ENCODE data around the gene SETBP1.

Gene SETBP1

GRCh38 chr18:44742126-44742525 is 61.4 kb downstream of the SETBP1 start:
- intact Hi-C loops (cut with DNase I): no loop called here
- no peak for DNase-seq

- intact Hi-C loops (cut with DNase I): no loop called here
- peak in 26 of 42 donors; percentile 14 to 69 (median 40) for DNase-seq
Measured at GRCh38 chr18:44742718-44743311, 62.1 kb downstream of the SETBP1 start.

GRCh38 chr18:44743631-44744030 is 62.9 kb downstream of the SETBP1 start:
- intact Hi-C loops (cut with DNase I): no loop called here
- no peak for DNase-seq

- peak in 41 of 42 donors; percentile 14 to 77 (median 60) for DNase-seq
- intact Hi-C loops (cut with DNase I): no loop called here
Measured at GRCh38 chr18:44744161-44745121, 63.8 kb downstream of the SETBP1 start.

- intact Hi-C loops (cut with DNase I): no loop called here
Measured at GRCh38 chr18:44747157-44747556, 66.5 kb downstream of the SETBP1 start.

GRCh38 chr18:44748582-44748981 is 67.9 kb downstream of the SETBP1 start:
- intact Hi-C loops (cut with DNase I): no loop called here
- no peak for DNase-seq

More at GRCh38 chr18:44747157-44747556, 66.5 kb downstream of the SETBP1 start:
- DNase-seq: no peak

- intact Hi-C loops (cut with DNase I): no loop called here
- DNase-seq: no peak
Measured at GRCh38 chr18:44750774-44751173, 70.1 kb downstream of the SETBP1 start.

GRCh38 chr18:44754567-44754966 is 73.9 kb downstream of the SETBP1 start:
- no peak for DNase-seq
- intact Hi-C loops (cut with DNase I): no loop called here

- intact Hi-C loops (cut with DNase I): no loop called here
- no peak for DNase-seq
Measured at GRCh38 chr18:44758861-44759631, 78.4 kb downstream of the SETBP1 start.

GRCh38 chr18:44759925-44760342 is 79.2 kb downstream of the SETBP1 start:
- intact Hi-C loops (cut with DNase I): no loop called here
- no peak for DNase-seq

GRCh38 chr18:44761812-44762211 is 81.1 kb downstream of the SETBP1 start:
- intact Hi-C loops (cut with DNase I): no loop called here

GRCh38 chr18:44763327-44763726 is 82.6 kb downstream of the SETBP1 start:
- intact Hi-C loops (cut with DNase I): no loop called here

More at GRCh38 chr18:44761812-44762211, 81.1 kb downstream of the SETBP1 start:
- no peak for DNase-seq

GRCh38 chr18:44764863-44765262 is 84.2 kb downstream of the SETBP1 start:
- intact Hi-C loops (cut with DNase I): no loop called here
- DNase-seq: no peak

More at GRCh38 chr18:44763327-44763726, 82.6 kb downstream of the SETBP1 start:
- DNase-seq: no peak

GRCh38 chr18:44765456-44765855 is 84.8 kb downstream of the SETBP1 start:
- DNase-seq: no peak
- intact Hi-C loops (cut with DNase I): no loop called here

GRCh38 chr18:44766450-44766849 is 85.8 kb downstream of the SETBP1 start:
- no peak for DNase-seq
- intact Hi-C loops (cut with DNase I): no loop called here

GRCh38 chr18:44767807-44768206 is 87.1 kb downstream of the SETBP1 start:
- intact Hi-C loops (cut with DNase I): no loop called here
- DNase-seq: no peak

GRCh38 chr18:44770641-44771040 is 90.0 kb downstream of the SETBP1 start:
- DNase-seq: no peak
- intact Hi-C loops (cut with DNase I): no loop called here

- intact Hi-C loops (cut with DNase I): no loop called here
- DNase-seq: no peak
Measured at GRCh38 chr18:44771572-44771955, 90.9 kb downstream of the SETBP1 start.
